ENCODE results near the gene MYCL. TPM values are rescaled to one million over a fixed set of nuclear protein-coding genes. Genes with fewer than 3 reads are reported as not detected.

Gene MYCL
- total and polyA plus RNA-seq, 2 of the 4 experiments (the other 2 are of a cell fraction), result 0.72 to 0.87 TPM

GRCh38 chr1:39865762-39866161, 36.0 kb downstream of the MYCL start:
- Histone ChIP-seq H3K4ac (ENCODE audit: low read depth, low read length) (no peak overlapping the region), H3K79me1 (ENCODE audit: low read depth in 1 of 2, low read length in 2 of 2) (peaks cover 28 to 47% of the 10 kb centered on the region in 2 experiments), H3K27ac (ENCODE audit: insufficient read depth, low read length) (no peak overlapping the region), H3K4me3 (ENCODE audit: insufficient read depth, low read depth, low read length) (no peak overlapping the region), H3K56ac (ENCODE audit: extremely low read depth, insufficient read depth, low read length) (no peak overlapping the region), H4K20me1 (ENCODE audit: insufficient read depth, low read length) (peaks cover 25% of the 10 kb centered on the region), H3K4me2 (ENCODE audit: low read depth, low read length) (no peak overlapping the region), H2AK5ac (ENCODE audit: low read depth, low read length) (no peak overlapping the region), H2BK20ac (ENCODE audit: low read depth, low read length) (no peak overlapping the region), H4K8ac (ENCODE audit: low read depth in 2 of 2, low read length in 2 of 2) (no peak overlapping the region), H2AFZ (replicated peaks; ENCODE audit: low read length, poor library complexity) (no peak overlapping the region), H2BK5ac (ENCODE audit: low read depth, low read length, poor library complexity, severe bottlenecking) (no peak overlapping the region), H3K9me1 (ENCODE audit: insufficient read depth, low read length) (peaks cover 6% of the 10 kb centered on the region; the same call in 1 of the 2 replicates), H3K23ac (ENCODE audit: low read depth, low read length) (no peak overlapping the region), H3K36me3 (ENCODE audit: control insufficient read depth, insufficient read depth, low read length) (no peaks in the 10 kb centered on the region), H3K14ac (replicated peaks; ENCODE audit: low read depth, low read length) (no peak overlapping the region), H2AK9ac (replicated peaks; ENCODE audit: low read depth, low read length, poor library complexity) (no peak overlapping the region), H3K9ac (ENCODE audit: low read depth, low read length) (no peak overlapping the region), H4K91ac (ENCODE audit: insufficient read depth, low read depth, low read length) (no peak overlapping the region), H3K18ac (ENCODE audit: low read depth, low read length) (no peak overlapping the region), H3K4me1 (ENCODE audit: control insufficient read depth, insufficient read depth, low read length) (0 out of 2 replicates have a peak, but pooled peaks cover 3% of the 10 kb centered on the region), H4K5ac (ENCODE audit: low read depth, low read length) (no peak overlapping the region), H3K9me3 (ENCODE audit: control insufficient read depth, insufficient read depth, low read length) (no peaks in the 10 kb centered on the region), H3K27me3 (ENCODE audit: control insufficient read depth, insufficient read depth, low read length) (no peaks in the 10 kb centered on the region), H2BK15ac (ENCODE audit: low read depth, low read length) (no peak overlapping the region), H2BK120ac (ENCODE audit: low read depth, low read length) (no peak overlapping the region)
- intact Hi-C loops (cut with micrococcal nuclease), result no loop called here
- no peak for TF ChIP-seq RCOR1 (IDR thresholded peaks at IDR 0.05; ENCODE audit: insufficient replicate concordance, low read length)
- no peak for TF ChIP-seq USF2 (IDR thresholded peaks at IDR 0.05; ENCODE audit: low read depth, low read length)
- in situ Hi-C loops (cut with MboI; ENCODE audit: low sequenced_read_pairs), result no loop called here
- ChIA-PET CTCF (no interaction called here), POLR2A (ENCODE audit: unreplicated experiment) (interaction anchor here (0.5 kb wide), 1 partner anchor 12 kb away, joined by 3 read pairs; no protein-coding TSS in a partner anchor)
- ATAC-seq (ENCODE audit: low read depth) (no peak), DNase-seq (no peak)
- dilution Hi-C loops (cut with HindIII; ENCODE audit: low sequenced_read_pairs, unreplicated experiment), result no loop called here
- no TSS peak for BruUV-seq (replicated peaks)
- no CpG with 5 or more reads among the region's 1 CpG for WGBS, 2 experiments (ENCODE audit: extremely low coverage in 2 of 2, insufficient read length in 1 of 2)

Data from IMR-90 (cell line).